H1 (cell line): Measurements from ENCODE around the gene KCTD2. TPM values are rescaled to one million over a fixed set of nuclear protein-coding genes. Genes with fewer than 3 reads are reported as not detected.

Experiments
- CTCF ChIA-PET: fragments of 300-600 bp; sonication (Branson Sonifier 250); formaldehyde crosslinking; loops from one replicate; lab custom pipeline; 2021; ENCODE audit not compliant: partially characterized antibody; lab: Charles Lee
- POLR2A ChIA-PET: fragments of 300-600 bp; sonication (Branson Sonifier 250); formaldehyde crosslinking; loops from one replicate; lab custom pipeline; 2021; ENCODE audit warnings: inconsistent platforms; ENCODE audit not compliant: partially characterized antibody; lab: Charles Lee
- DNase-seq, 2 experiments: peaks; one replicate each; pipeline versions ENCODE4 v3.0.0 to v3.0.0-alpha.2; 2010 to 2022; ENCODE audit warnings: low spot score in 2 of 2, low read depth in 1 of 2, mixed read lengths in 1 of 2
- FAIRE-seq: peaks from 2 replicates; lab custom pipeline; 2011; peaks lifted over from hg19 to GRCh38; lab: Jason Lieb, UNC
- H2AFZ ChIP-seq: 2 replicates; pipeline ENCODE4 v1.8.1; 2012; ENCODE audit warnings: low read length, inconsistent platforms
- H2AK5ac ChIP-seq: 2 replicates; pipeline ENCODE4 v1.6.1; 2013; ENCODE audit warnings: low read depth, low read length
- H2BK120ac ChIP-seq: replicated peaks from 2 replicates; pipeline ENCODE3; 2013; ENCODE audit warnings: low read depth, low read length, inconsistent platforms
- H2BK12ac ChIP-seq: 2 replicates; pipeline ENCODE4 v1.6.1; 2013; ENCODE audit warnings: low read depth, low read length
- H2BK15ac ChIP-seq: 2 replicates; pipeline ENCODE4 v1.6.1; 2013; ENCODE audit warnings: low read length
- H2BK20ac ChIP-seq: 2 replicates; pipeline ENCODE4 v1.6.1; 2013; ENCODE audit warnings: low read length
- H2BK5ac ChIP-seq: 2 replicates; pipeline ENCODE4 v1.6.1; 2013; ENCODE audit warnings: low read depth, low read length
- H3K14ac ChIP-seq: 2 replicates; pipeline ENCODE4 v1.6.1; 2013; ENCODE audit warnings: inconsistent platforms; ENCODE audit not compliant: insufficient read length
- H3K18ac ChIP-seq: 2 replicates; pipeline ENCODE4 v1.6.1; 2013; ENCODE audit warnings: low read length; ENCODE audit errors: extremely low read depth
- H3K23ac ChIP-seq: 2 replicates; pipeline ENCODE4 v1.6.1; 2013; ENCODE audit warnings: inconsistent platforms; ENCODE audit not compliant: insufficient read length
- H3K23me2 ChIP-seq: 2 replicates; pipeline ENCODE4 v1.6.1; 2013; ENCODE audit warnings: low read depth, low read length
- H3K27ac ChIP-seq: 2 replicates; pipeline ENCODE4 v1.6.1; 2011; ENCODE audit warnings: low read depth, low read length, inconsistent platforms
- H3K27me3 ChIP-seq, 4 experiments: replicated peaks in 1 of 4; 1 replicate in 1 of 4; 2 replicates in 3 of 4; pipeline versions ENCODE4 v1.6.1 to v1.8.1; 2011 to 2013; ENCODE audit warnings: low read length in 3 of 4, mild to moderate bottlenecking in 3 of 4, inconsistent platforms in 2 of 4, mixed read lengths in 2 of 4, moderate library complexity in 1 of 4; ENCODE audit not compliant: control insufficient read depth in 3 of 4, insufficient read depth in 3 of 4; ENCODE audit errors: extremely low read depth in 1 of 4
- H3K36me3 ChIP-seq, 4 experiments: 2 replicates each; pipeline versions ENCODE4 v1.6.1 to v1.8.1; 2011 to 2013; ENCODE audit warnings: mild to moderate bottlenecking in 4 of 4, low read length in 3 of 4, moderate library complexity in 2 of 4, control low read depth in 1 of 4, inconsistent platforms in 1 of 4; ENCODE audit not compliant: insufficient read depth in 4 of 4, control insufficient read depth in 2 of 4
- H3K4ac ChIP-seq: replicated peaks from 2 replicates; pipeline ENCODE3; 2013; ENCODE audit warnings: low read length, low read depth, mixed read lengths, inconsistent platforms; ENCODE audit not compliant: insufficient read length
- H3K4me1 ChIP-seq, 4 experiments: replicated peaks in 1 of 4; 1 replicate in 1 of 4; 2 replicates in 3 of 4; pipeline versions ENCODE4 v1.6.1 to v1.8.1; 2011 to 2013; ENCODE audit warnings: low read length in 3 of 4, inconsistent platforms in 2 of 4, mixed read lengths in 1 of 4; ENCODE audit not compliant: insufficient read depth in 4 of 4, control insufficient read depth in 3 of 4
- H3K4me2 ChIP-seq, 2 experiments: 2 replicates each; pipeline versions ENCODE4 v1.6.1 to v1.8.1; 2011 to 2013; ENCODE audit warnings: low read depth in 2 of 2, low read length in 2 of 2, control low read depth in 1 of 2, inconsistent platforms in 1 of 2, mild to moderate bottlenecking in 1 of 2; ENCODE audit not compliant: insufficient read depth in 1 of 2
- H3K4me3 ChIP-seq, 4 experiments: fragments of 200-600, 300-600 bp in 1 of 4; sonication (generic), shearing (Covaris generic), sonication (Bioruptor Twin) in 1 of 4; 2 replicates each; pipeline versions ENCODE4 v1.5.1 to v1.8.1; 2011 to 2016; ENCODE audit warnings: low read length in 4 of 4, low read depth in 3 of 4, control low read depth in 2 of 4, inconsistent platforms in 2 of 4, mild to moderate bottlenecking in 2 of 4, mixed read lengths in 1 of 4, moderate library complexity in 1 of 4; ENCODE audit not compliant: insufficient read depth in 2 of 4; ENCODE audit errors: extremely low read depth in 1 of 4
- H3K56ac ChIP-seq: replicated peaks from 2 replicates; pipeline ENCODE3; 2013; ENCODE audit warnings: low read depth, mild to moderate bottlenecking, mixed read lengths, low read length, inconsistent platforms; ENCODE audit not compliant: insufficient read length
- H3K79me1 ChIP-seq: 2 replicates; pipeline ENCODE4 v1.6.1; 2013; ENCODE audit warnings: low read depth, low read length, control low read depth
- H3K79me2 ChIP-seq, 2 experiments: 2 replicates each; pipeline versions ENCODE4 v1.6.1 to v1.8.1; 2012 to 2013; ENCODE audit warnings: low read length in 2 of 2, mild to moderate bottlenecking in 2 of 2, inconsistent platforms in 1 of 2; ENCODE audit not compliant: insufficient read depth in 2 of 2, control insufficient read depth in 1 of 2
- H3K9ac ChIP-seq, 4 experiments: replicated peaks in 1 of 4; 1 replicate in 1 of 4; 2 replicates in 3 of 4; pipeline versions ENCODE4 v1.6.1 to v1.8.1; 2011 to 2013; ENCODE audit warnings: low read depth in 3 of 4, low read length in 3 of 4, control low read depth in 2 of 4, mild to moderate bottlenecking in 2 of 4, moderate library complexity in 2 of 4, inconsistent platforms in 1 of 4; ENCODE audit errors: extremely low read depth in 1 of 4
- H3K9me3 ChIP-seq, 2 experiments: 2 replicates each; pipeline versions ENCODE4 v1.6.1 to v1.8.1; 2012 to 2013; ENCODE audit warnings: mild to moderate bottlenecking in 2 of 2, moderate library complexity in 2 of 2, control low read depth in 1 of 2, inconsistent platforms in 1 of 2, low read depth in 1 of 2, low read length in 1 of 2, mixed read lengths in 1 of 2; ENCODE audit not compliant: insufficient read depth in 2 of 2
- H4K20me1 ChIP-seq, 2 experiments: replicated peaks in 1 of 2; 2 replicates each; pipeline versions ENCODE3 to v1.8.1; 2011 to 2013; ENCODE audit warnings: inconsistent platforms in 2 of 2, low read length in 2 of 2, mild to moderate bottlenecking in 1 of 2; ENCODE audit not compliant: insufficient read depth in 2 of 2, control insufficient read depth in 1 of 2
- H4K5ac ChIP-seq: 2 replicates; pipeline ENCODE4 v1.6.1; 2013; ENCODE audit warnings: low read length, low read depth, mixed read lengths, inconsistent platforms; ENCODE audit not compliant: insufficient read length
- H4K8ac ChIP-seq: 2 replicates; pipeline ENCODE4 v1.8.0; 2013; ENCODE audit warnings: mild to moderate bottlenecking, moderate library complexity, low read length, inconsistent platforms; ENCODE audit not compliant: insufficient read depth; ENCODE audit errors: extremely low read depth
- H4K91ac ChIP-seq: replicated peaks from 2 replicates; pipeline ENCODE3; 2013; ENCODE audit warnings: low read length, mixed read lengths, inconsistent platforms; ENCODE audit not compliant: insufficient read length
- GABPA ChIP-seq: IDR thresholded peaks from 2 replicates; pipeline ENCODE4 v1.6.1; 2011; ENCODE audit warnings: mild to moderate bottlenecking, low read length, moderate library complexity, borderline replicate concordance; ENCODE audit not compliant: insufficient read depth
- HDAC6 ChIP-seq: IDR thresholded peaks from one replicate; pipeline ENCODE4 v1.7.1; 2012; ENCODE audit warnings: low read depth, mild to moderate bottlenecking, inconsistent platforms, low read length, moderate library complexity
- SAP30 ChIP-seq: fragments of 300-600 bp; sonication (generic); IDR thresholded peaks from 2 replicates; pipeline ENCODE4 v1.7.1; 2012; ENCODE audit warnings: low read length, moderate library complexity, mild to moderate bottlenecking, inconsistent platforms; ENCODE audit not compliant: insufficient read depth, insufficient replicate concordance
- SIRT6 ChIP-seq: IDR thresholded peaks from one replicate; pipeline ENCODE4 v1.7.1; 2012; ENCODE audit warnings: low read length, inconsistent platforms
- SP4 ChIP-seq: IDR thresholded peaks from 2 replicates; pipeline ENCODE4 v1.6.1; 2012; ENCODE audit warnings: low read length, inconsistent platforms
- SUZ12 ChIP-seq: fragments of 200-600 bp; sonication (generic); IDR thresholded peaks from 2 replicates; pipeline ENCODE4 v1.6.1; 2012; ENCODE audit warnings: mild to moderate bottlenecking, inconsistent platforms, low read length, moderate library complexity, mixed read lengths
- TAF1 ChIP-seq: IDR thresholded peaks from 2 replicates; pipeline ENCODE4 v1.6.1; 2011; ENCODE audit warnings: mild to moderate bottlenecking, low read depth, low read length
- WGBS, 2 experiments: shearing (Covaris generic) in 1 of 2; methylation state at CpG; one replicate each; pipeline versions ENCODE4 v1.1.6 to v1.1.7; 2013 to 2015; ENCODE audit warnings: low lambda C conversion rate in 2 of 2, mixed read lengths in 2 of 2, inconsistent platforms in 1 of 2, low coverage in 1 of 2, missing lambda C conversion rate in 1 of 2; ENCODE audit not compliant: insufficient replicate concordance in 2 of 2, insufficient coverage in 1 of 2, insufficient read length in 1 of 2; ENCODE audit errors: extremely low coverage in 1 of 2, missing lambda C conversion rate in 1 of 2; 5-methylcytosine and 5-hydroxymethylcytosine counted together
- polyA plus RNA-seq, 7 experiments: library from polyadenylated mRNA; depleted of rRNA in 3 of 7; stranded (reverse) in 5 of 7; unstranded in 2 of 7; fragments of >200 nt in 5 of 7; fragments of 200-250 nt in 2 of 7; gene quantifications; 1 replicate in 5 of 7; 2 replicates in 1 of 7; 4 replicates in 1 of 7; pipeline versions ENCODE4 v1.2.1 to v1.2.3, GENCODE V29; 2011 to 2013; ENCODE audit warnings: missing spikeins in 2 of 7, mixed read lengths in 2 of 7
- total RNA-seq: library from RNA; stranded (reverse); fragmentation: NEBNext Ultra II Directional; extraction: Animal tissue kit (Norgen Biotek cat#: 25700); gene quantifications from 2 replicates; pipeline ENCODE4 v1.2.1, GENCODE V29; 2021
- TF ChIP-seq, protein P1 (sequence below): IDR thresholded peaks from 2 replicates; pipeline ENCODE4 v1.6.1; 2012; ENCODE audit warnings: inconsistent platforms

Gene KCTD2
- total and polyA plus RNA-seq, 2 of the 8 experiments (the other 6 are each of a cell fraction or from before 2014, with no cell fraction given) = 33.7 to 36.8 TPM

- Histone ChIP-seq H3K9me3 (peaks cover 0 to 3% of the 10 kb centered on the region in 2 experiments; a peak in 2 of 4 replicates), H2BK20ac (no peak overlapping the region), H3K79me2 (no peaks in the 10 kb centered on the region), H3K23me2 (no peaks in the 10 kb centered on the region), H3K18ac (no peak overlapping the region), H3K4me2 (no peak overlapping the region), H3K27ac (no peak overlapping the region), H2AK5ac (no peak overlapping the region), H2BK15ac (no peak overlapping the region), H3K4ac (no peak overlapping the region), H3K4me1 (peaks cover 0 to 3% (median 0%) of the 10 kb centered on the region in 4 experiments; a peak in 3 of 7 replicates), H4K91ac (no peak overlapping the region), H3K23ac (no peak overlapping the region), H2AFZ (no peak overlapping the region), H3K9ac (no peak overlapping the region), H3K56ac (no peak overlapping the region), H3K14ac (no peak overlapping the region), H4K5ac (no peak overlapping the region), H2BK120ac (no peak overlapping the region), H3K79me1 (no peaks in the 10 kb centered on the region; the same call in 1 of the 2 replicates), H4K20me1 (no peaks in the 10 kb centered on the region), H4K8ac (peak overlapping the region; percentile 68; the same call in 1 of the 2 replicates), H3K4me3 (no peak overlapping the region), H3K36me3 (peaks cover 0 to 9% (median 4%) of the 10 kb centered on the region in 4 experiments; a peak in 5 of 8 replicates), H2BK12ac (no peak overlapping the region), H2BK5ac (no peak overlapping the region), H3K27me3 (no peaks in the 10 kb centered on the region)
- FAIRE-seq = no peak
- 94% methylated on average over 30 of the region's 31 CpGs; no CpG with 5 or more reads in 1 of the 2 experiments for WGBS, 2 experiments
- POLR2A ChIA-PET = interaction anchor here (1.5 to 8.7 kb wide), 2 partner anchors 12 to 33 kb away, joined by 3 to 32 read pairs; partner anchors contain the start of gene SLC16A5
- no peak for DNase-seq
- CTCF ChIA-PET = interaction anchor here (1.3 to 1.5 kb wide), 3 partner anchors 14 to 141 kb away, joined by 3 to 9 read pairs (median 4); no protein-coding TSS in a partner anchor
- TF ChIP-seq SAP30 = no peak
- TF ChIP-seq GABPA = no peak
- TF ChIP-seq SUZ12 = no peak
- TF ChIP-seq TAF1 = no peak
- TF ChIP-seq HDAC6 = no peak
- TF ChIP-seq, protein P1, sequence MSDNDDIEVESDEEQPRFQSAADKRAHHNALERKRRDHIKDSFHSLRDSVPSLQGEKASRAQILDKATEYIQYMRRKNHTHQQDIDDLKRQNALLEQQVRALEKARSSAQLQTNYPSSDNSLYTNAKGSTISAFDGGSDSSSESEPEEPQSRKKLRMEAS = no peak
- TF ChIP-seq SIRT6 = no peak
- TF ChIP-seq SP4 = no peak
Measured at GRCh38 chr17:75099881-75100595, 53.0 kb downstream of the KCTD2 start.
